ENCODE measurements around the gene TNRC6B. TPM values are rescaled to one million over a fixed set of nuclear protein-coding genes. Genes with fewer than 3 reads are reported as not detected.

The TNRC6B gene
- total and polyA plus RNA-seq, 2 experiments from 2014 or later: 23.7 to 25.8 TPM

DNA sequence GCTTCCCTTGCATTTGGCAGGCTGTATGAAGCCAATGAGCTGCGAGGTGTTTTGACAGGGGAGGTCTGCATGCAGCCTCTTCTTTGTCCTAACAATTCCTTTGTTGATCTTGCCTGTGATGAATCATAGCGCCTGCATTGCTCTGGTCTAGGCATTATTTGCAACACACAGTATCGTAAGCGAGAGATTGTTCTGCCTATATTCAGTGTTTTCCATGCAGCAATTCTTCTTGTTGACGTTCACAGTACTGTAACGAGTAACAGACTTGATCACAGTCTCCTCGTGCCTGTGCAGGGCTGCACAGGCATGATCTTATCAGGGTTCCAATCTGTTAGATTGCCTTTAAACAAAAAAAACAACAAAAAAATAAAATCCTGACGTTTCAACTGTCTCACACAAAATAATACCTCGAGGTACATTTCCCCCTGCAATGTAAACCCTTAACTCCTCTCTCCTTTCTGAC lies 154.6 kb downstream of the TNRC6B start:
- H3K9me3 ChIP-seq (ENCODE audit: low read depth): no peaks in the 10 kb centered on the region
- no peaks in the 10 kb centered on the region for H3K27me3 ChIP-seq
- WGBS (ENCODE audit: low lambda C conversion rate, missing lambda C conversion rate): 33% methylated on average over 9 of the region's 9 CpGs
- no peaks in the 10 kb centered on the region for H3K4me1 ChIP-seq (ENCODE audit: insufficient read depth)
- no peak overlapping the region for H3K4me2 ChIP-seq
- H3K79me2 ChIP-seq: no peaks in the 10 kb centered on the region
- no peaks in the 10 kb centered on the region for H3K36me3 ChIP-seq (replicated peaks; ENCODE audit: insufficient read depth, low read depth)
- no peak overlapping the region for H3K27ac ChIP-seq
- TF ChIP-seq, protein P1, sequence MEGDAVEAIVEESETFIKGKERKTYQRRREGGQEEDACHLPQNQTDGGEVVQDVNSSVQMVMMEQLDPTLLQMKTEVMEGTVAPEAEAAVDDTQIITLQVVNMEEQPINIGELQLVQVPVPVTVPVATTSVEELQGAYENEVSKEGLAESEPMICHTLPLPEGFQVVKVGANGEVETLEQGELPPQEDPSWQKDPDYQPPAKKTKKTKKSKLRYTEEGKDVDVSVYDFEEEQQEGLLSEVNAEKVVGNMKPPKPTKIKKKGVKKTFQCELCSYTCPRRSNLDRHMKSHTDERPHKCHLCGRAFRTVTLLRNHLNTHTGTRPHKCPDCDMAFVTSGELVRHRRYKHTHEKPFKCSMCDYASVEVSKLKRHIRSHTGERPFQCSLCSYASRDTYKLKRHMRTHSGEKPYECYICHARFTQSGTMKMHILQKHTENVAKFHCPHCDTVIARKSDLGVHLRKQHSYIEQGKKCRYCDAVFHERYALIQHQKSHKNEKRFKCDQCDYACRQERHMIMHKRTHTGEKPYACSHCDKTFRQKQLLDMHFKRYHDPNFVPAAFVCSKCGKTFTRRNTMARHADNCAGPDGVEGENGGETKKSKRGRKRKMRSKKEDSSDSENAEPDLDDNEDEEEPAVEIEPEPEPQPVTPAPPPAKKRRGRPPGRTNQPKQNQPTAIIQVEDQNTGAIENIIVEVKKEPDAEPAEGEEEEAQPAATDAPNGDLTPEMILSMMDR (IDR thresholded peaks at IDR 0.05; ENCODE audit: poor library complexity): no peak
- no peak for TF ChIP-seq EZH2 (IDR thresholded peaks at IDR 0.05; ENCODE audit: borderline replicate concordance)
- no peak for TF ChIP-seq EZH2phosphoT487 (IDR thresholded peaks at IDR 0.05; ENCODE audit: low read depth, severe bottlenecking, unreplicated experiment)
- no peaks in the 10 kb centered on the region for H3K9me2 ChIP-seq (replicated peaks; ENCODE audit: insufficient read depth)
- H2AFZ ChIP-seq: no peak overlapping the region
- no peaks in the 10 kb centered on the region for H4K20me1 ChIP-seq (ENCODE audit: insufficient read depth, poor library complexity, severe bottlenecking)
- peak; percentile 12 for DNase-seq (ENCODE audit: low spot score)
- no peak overlapping the region for H3K4me3 ChIP-seq

GRCh38 chr22:40334060-40334459 lies 156.3 kb downstream of the TNRC6B start:
- Histone ChIP-seq H2AFZ (no peak overlapping the region), H4K20me1 (ENCODE audit: insufficient read depth, poor library complexity, severe bottlenecking) (no peaks in the 10 kb centered on the region), H3K27ac (no peak overlapping the region), H3K27me3 (no peaks in the 10 kb centered on the region), H3K79me2 (no peaks in the 10 kb centered on the region), H3K36me3 (replicated peaks; ENCODE audit: insufficient read depth, low read depth) (no peaks in the 10 kb centered on the region), H3K4me2 (no peak overlapping the region), H3K4me3 (no peak overlapping the region), H3K9me3 (ENCODE audit: low read depth) (no peaks in the 10 kb centered on the region), H3K9me2 (replicated peaks; ENCODE audit: insufficient read depth) (no peaks in the 10 kb centered on the region), H3K4me1 (ENCODE audit: insufficient read depth) (no peaks in the 10 kb centered on the region)
- 75% methylated on average over 2 of the region's 2 CpGs for WGBS (ENCODE audit: low lambda C conversion rate, missing lambda C conversion rate)
- no peak for DNase-seq (ENCODE audit: low spot score)
- TF ChIP-seq EZH2 (IDR thresholded peaks at IDR 0.05; ENCODE audit: borderline replicate concordance): no peak
- no peak for TF ChIP-seq EZH2phosphoT487 (IDR thresholded peaks at IDR 0.05; ENCODE audit: low read depth, severe bottlenecking, unreplicated experiment)
- TF ChIP-seq, protein P1 (IDR thresholded peaks at IDR 0.05; ENCODE audit: poor library complexity): no peak

DNA sequence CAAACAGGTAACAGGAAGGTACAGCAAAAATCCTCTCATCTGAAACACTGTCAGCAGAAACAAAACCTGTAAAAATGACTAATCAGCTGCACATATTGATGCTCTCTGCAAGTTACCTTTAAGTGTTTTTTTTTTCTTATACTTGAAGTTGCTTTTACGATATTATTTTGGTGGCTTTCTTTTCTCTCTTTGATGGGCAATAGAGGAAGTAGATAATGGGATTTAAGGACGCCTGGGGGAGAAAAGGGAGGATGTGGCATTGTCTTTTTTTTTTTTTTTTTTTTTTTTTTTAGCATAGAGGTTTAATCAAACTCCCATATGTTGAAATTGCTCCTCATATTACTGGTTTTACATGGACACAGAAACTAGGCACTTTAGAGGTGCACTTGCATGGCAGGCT lies 157.2 kb downstream of the TNRC6B start:
- TF ChIP-seq, protein P1 (IDR thresholded peaks at IDR 0.05; ENCODE audit: poor library complexity): no peak
- TF ChIP-seq EZH2phosphoT487 (IDR thresholded peaks at IDR 0.05; ENCODE audit: low read depth, severe bottlenecking, unreplicated experiment) (no peak), EZH2 (IDR thresholded peaks at IDR 0.05; ENCODE audit: borderline replicate concordance) (no peak)
- Histone ChIP-seq H3K27ac (no peak overlapping the region), H4K20me1 (ENCODE audit: insufficient read depth, poor library complexity, severe bottlenecking) (no peaks in the 10 kb centered on the region), H3K9me2 (replicated peaks; ENCODE audit: insufficient read depth) (no peaks in the 10 kb centered on the region), H3K36me3 (replicated peaks; ENCODE audit: insufficient read depth, low read depth) (no peaks in the 10 kb centered on the region), H3K4me3 (no peak overlapping the region), H3K79me2 (no peaks in the 10 kb centered on the region), H3K9me3 (ENCODE audit: low read depth) (no peaks in the 10 kb centered on the region), H3K4me2 (no peak overlapping the region), H3K27me3 (no peaks in the 10 kb centered on the region), H3K4me1 (ENCODE audit: insufficient read depth) (no peaks in the 10 kb centered on the region), H2AFZ (no peak overlapping the region)
- DNase-seq (ENCODE audit: low spot score): no peak
- 71% methylated on average over 2 of the region's 2 CpGs for WGBS (ENCODE audit: low lambda C conversion rate, missing lambda C conversion rate)

DNA sequence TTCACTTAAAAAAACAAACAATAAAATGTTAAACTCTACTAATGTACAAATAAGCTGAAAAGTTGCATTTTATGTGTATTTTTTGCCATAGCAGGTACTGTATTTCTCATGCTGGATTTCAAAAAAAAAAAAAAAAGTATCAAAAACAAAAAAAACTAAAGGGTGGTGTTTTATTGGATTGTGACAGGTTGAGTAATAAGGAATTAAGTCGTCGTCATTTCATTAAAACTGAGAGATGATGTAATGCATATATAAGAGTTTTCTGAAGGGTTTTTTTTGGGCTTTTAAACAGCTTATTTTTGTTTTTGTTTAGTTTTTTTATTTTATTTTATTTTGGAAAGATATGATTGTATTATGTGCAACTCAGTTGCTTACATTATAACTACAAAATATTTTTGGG lies 157.6 kb downstream of the TNRC6B start:
- Histone ChIP-seq H3K4me3 (no peak overlapping the region), H3K79me2 (no peaks in the 10 kb centered on the region), H3K4me2 (no peak overlapping the region), H3K4me1 (ENCODE audit: insufficient read depth) (no peaks in the 10 kb centered on the region), H3K27ac (no peak overlapping the region), H3K9me3 (ENCODE audit: low read depth) (no peaks in the 10 kb centered on the region), H4K20me1 (ENCODE audit: insufficient read depth, poor library complexity, severe bottlenecking) (no peaks in the 10 kb centered on the region), H3K27me3 (no peaks in the 10 kb centered on the region), H3K9me2 (replicated peaks; ENCODE audit: insufficient read depth) (no peaks in the 10 kb centered on the region), H3K36me3 (replicated peaks; ENCODE audit: insufficient read depth, low read depth) (no peaks in the 10 kb centered on the region), H2AFZ (no peak overlapping the region)
- no peak for TF ChIP-seq EZH2 (IDR thresholded peaks at IDR 0.05; ENCODE audit: borderline replicate concordance)
- TF ChIP-seq, protein P1 (IDR thresholded peaks at IDR 0.05; ENCODE audit: poor library complexity): no peak
- TF ChIP-seq EZH2phosphoT487 (IDR thresholded peaks at IDR 0.05; ENCODE audit: low read depth, severe bottlenecking, unreplicated experiment): no peak
- WGBS (ENCODE audit: low lambda C conversion rate, missing lambda C conversion rate): 90% methylated on average over 2 of the region's 2 CpGs
- no peak for DNase-seq (ENCODE audit: low spot score)
